Activated CD8-positive, alpha-beta T cell treated with anti-CD3 and anti-CD28 coated beads, Interleukin-2, amount 10 ng/mL, durations not matched to agents 7 days and 5 days (primary cell): ENCODE results near the gene FAM72B. TPM values are rescaled to one million over a fixed set of nuclear protein-coding genes. Genes with fewer than 3 reads are reported as not detected.

Experiments used
- total RNA-seq, 2 experiments: library from RNA; stranded (reverse); gene quantifications; one replicate each; pipeline ENCODE4 v1.2.3, GENCODE V29; 2021

FAM72B gene
- total RNA-seq, 2 experiments from 2014 or later: 28.7 to 30.8 TPM

Other genes starting within 250 kb of the FAM72B start
- 10 to 100 TPM; 28.9 to 32.2 TPM for gene SRGAP2C, start 635 bp upstream of the FAM72B start, total RNA-seq